Measurements from ENCODE around the gene DYNLT4.

Gene DYNLT4

DNA sequence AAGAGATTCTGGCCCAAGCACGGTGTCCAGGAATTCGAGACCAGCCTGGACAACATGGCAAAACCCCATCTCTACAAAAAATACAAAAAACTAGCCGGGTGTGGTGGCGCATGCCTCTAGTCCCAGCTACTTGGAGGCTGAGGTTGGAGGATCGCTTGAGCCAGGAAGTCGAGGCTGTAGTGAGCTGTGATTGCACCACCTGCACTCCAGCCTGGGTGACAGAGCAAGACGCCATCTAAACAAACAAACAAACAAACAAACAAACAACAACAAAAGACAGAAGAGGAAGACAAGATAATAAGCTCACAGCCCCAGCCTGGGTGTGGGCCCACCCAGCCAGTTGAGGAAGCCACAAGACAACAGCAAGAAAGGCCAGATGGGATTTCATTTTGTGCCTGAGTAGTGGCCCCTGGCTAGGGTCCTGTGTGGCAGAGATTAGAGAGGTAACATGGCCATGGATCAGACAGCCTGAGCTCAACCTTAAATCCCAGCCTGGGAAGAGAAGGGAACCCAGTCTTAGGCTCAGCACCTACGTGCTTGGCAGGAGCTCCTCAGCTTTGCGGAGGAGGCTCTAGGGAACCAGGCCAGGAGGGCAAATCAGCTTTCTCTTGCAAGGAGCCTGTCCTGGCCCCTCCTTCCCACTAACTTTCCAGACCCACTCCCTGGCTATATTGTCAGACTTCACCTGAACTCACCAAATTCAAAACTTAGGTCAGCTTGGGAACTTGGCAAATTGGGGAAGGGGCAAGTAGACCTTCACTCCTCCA, 14.2 kb downstream of the DYNLT4 start:
- no peak for DNase-seq

DNA sequence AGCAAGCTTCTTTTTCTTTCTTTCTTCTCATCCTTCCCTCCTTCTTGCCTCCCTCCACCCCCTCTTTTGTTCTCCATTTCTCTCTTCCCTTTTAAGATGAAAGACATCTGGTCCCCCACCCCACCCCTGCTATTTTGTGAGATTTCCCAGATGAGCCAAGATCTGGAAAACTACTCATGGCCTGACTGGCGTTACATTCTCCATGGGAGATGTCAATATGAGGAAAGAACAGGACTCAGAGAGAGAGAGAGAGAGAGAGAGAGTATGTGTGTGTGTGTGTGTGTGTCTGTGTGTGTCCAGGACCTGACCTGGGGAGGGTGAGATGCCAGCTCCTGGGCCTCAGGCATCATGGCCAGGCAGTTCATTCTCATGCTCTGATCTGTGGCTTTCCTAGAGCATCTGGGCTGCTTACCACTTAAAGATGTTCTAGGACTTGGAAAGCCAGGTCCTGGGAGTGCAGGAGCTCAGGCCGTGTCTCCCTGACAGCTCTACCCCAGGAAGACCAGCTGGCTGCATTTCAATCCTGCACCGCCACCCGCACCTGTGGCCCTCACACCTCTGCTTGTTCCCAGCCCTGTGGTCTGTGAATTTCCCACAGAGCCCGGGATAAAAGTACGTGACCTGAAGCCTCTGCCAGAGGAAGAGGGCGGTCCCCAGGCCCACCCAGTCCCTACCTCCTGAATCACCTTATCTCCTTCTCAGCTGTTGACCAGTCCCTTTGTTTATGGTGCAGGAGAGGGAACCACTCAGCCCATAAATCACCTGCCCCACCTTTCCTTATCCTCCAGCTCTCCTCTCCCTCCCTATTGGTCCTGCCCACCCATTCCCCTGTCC, 16.0 kb downstream of the DYNLT4 start:
- no peak for DNase-seq

GRCh38 chr1:44788120-44788860, 18.9 kb downstream of the DYNLT4 start, which contains the start of gene BEST4:
Gene BEST4, minus strand, starts transcription at chr1:44788170. Its CDS starts 465 bp downstream, at chr1:44787705.
- no peak for DNase-seq

DNA sequence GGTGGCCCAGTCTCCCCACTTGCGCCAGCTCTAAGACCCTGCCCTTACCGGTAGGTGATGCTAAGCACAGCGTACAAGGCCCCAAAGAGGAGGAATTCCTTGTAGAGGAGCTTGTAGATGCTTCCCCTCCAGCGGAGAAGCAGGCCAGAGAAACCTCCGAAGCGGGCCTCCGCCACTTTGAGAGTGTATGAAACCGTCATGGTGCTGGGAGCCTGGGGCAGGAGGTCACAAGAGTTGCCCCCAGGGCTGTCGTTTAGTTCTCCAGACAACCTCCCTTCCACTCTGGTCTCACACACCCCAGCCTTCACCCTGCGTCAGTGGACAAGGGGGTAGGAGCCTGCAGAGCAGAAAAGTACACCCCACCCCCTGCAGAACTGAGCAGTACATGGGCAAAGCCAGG, 19.6 kb downstream of the DYNLT4 start:
- DNase-seq = no peak

- DNase-seq = no peak
These were observed 20.2 kb downstream of the DYNLT4 start for GRCh38 chr1:44786841-44787426.

GRCh38 chr1:44786138-44786840, 20.9 kb downstream of the DYNLT4 start:
- peak in 10 of 58 donors; percentile 10 to 47 (median 22) for DNase-seq

DNA sequence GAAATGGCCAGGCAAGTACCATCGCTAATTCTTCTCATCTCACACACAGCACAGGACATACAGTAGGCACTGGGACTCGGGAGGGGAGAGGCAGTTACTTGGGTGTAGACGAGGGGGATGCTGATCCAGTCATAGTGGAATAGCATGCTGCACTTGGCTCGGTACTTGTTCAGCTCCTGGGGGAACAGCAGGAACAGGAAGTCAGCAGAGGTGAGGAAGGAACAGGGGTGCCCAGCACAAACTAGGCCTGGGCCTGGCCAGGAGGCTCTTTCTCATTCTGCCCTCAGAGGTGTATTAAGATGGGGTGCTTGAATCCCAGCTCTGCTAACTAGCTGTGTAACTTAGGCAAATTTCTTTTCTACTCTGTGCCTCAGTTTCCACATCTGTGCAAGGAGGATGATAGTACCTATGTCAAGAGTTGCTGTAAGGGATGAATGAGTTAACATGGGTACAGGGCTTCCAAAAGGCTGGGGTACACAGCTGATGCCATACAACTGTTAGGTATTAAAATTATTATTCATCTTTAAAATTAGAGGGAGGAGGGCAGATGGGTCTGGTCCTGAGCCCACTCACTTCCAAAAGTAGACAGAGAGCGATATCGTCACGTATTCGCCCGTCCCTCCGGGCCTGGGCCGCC, 21.5 kb downstream of the DYNLT4 start:
- no peak for DNase-seq

- DNase-seq = no peak
These were observed 22.1 kb downstream of the DYNLT4 start for GRCh38 chr1:44785029-44785380.

DNA sequence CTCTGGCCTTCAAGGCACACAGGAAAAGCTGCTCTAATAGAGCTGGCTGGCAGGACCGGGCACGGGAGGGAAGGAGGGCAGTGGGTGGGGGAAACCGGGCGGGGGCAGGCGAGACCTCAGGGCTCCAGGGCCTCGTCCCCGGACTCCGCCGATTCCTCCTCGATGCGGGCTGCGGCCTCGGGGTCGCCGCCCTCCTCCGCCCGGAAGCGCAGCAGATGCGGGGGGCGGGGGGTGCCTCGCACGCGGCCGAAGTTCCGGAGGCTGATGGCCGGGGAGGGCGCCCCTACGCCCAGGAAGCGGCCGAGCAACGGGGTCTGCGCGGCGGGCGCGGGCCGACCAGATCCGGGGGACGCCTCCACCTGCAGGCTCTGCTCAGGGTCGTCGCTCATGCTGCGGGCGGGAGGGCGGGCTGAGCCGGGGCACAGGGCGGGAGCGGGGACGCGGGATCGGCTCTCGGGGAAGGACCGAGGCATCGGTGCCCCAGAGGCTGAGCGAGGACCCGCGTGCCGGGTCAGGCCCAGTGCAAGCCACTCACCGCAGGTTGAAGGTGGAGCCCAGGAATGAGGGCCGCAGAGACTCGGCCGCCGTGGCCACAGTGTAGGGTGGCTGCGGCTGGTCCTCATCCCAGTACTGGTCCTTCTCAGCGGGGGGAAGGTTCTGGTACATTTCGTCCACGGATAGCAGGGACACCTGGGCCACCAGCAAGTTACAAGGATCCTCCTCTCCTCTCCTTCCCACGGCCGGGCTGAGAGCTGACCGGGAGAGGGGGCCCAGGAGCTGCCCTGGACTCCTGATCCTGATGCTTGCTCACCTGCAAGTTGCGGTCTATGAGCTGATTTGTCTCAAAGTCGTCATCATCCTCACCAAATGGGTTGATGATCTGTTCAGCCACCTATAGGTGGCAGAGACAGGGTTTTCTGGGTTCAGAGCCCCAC, 22.8 kb downstream of the DYNLT4 start:
- peak in 2 of 58 donors; percentile 10 to 46 for DNase-seq

GRCh38 chr1:44783697-44784093, 23.5 kb downstream of the DYNLT4 start:
- no peak for DNase-seq

- no peak for DNase-seq
These were observed 26.5 kb downstream of the DYNLT4 start for GRCh38 chr1:44780583-44781121.

DNA sequence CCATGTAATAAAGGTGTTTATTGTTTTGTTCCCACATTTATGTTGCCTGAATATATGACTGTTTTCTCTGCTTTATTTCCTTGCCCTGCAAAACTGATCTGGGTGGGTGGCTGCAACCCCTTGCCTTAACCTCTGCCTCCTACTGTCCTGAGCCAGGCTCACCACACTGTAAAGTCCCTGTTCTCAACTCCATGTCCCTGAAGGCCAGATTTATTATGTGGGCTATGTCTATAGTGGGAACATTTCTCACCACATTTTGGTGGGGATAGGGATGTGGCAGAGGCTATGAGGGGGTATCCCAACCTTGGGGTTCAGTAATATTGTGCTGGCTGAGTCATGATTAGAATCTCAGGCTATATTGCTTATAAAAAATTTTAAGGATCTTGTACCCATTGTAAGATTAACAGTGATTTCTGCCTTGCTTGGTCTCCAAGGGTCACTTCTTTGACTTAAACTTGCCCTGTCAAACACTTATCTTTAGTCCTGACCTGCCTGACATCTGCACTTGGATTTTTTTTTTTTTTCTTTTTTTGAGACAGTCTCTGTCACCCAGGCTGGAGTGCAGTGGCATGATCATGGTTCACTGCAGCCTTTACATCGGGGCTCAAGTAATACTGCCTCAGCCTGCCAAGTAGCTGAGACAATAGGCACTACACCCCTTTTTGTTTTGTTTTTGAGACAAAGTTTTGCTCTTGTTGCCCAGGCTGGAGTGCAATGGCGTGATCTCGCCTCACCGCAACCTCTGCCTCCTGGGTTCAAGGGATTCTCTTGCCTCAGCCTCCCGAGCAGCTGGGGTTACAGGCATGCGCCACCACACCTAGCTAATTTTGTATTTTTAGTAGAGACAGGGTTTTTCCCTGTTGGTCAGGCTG, 28.2 kb downstream of the DYNLT4 start:
- no peak for DNase-seq

DNA sequence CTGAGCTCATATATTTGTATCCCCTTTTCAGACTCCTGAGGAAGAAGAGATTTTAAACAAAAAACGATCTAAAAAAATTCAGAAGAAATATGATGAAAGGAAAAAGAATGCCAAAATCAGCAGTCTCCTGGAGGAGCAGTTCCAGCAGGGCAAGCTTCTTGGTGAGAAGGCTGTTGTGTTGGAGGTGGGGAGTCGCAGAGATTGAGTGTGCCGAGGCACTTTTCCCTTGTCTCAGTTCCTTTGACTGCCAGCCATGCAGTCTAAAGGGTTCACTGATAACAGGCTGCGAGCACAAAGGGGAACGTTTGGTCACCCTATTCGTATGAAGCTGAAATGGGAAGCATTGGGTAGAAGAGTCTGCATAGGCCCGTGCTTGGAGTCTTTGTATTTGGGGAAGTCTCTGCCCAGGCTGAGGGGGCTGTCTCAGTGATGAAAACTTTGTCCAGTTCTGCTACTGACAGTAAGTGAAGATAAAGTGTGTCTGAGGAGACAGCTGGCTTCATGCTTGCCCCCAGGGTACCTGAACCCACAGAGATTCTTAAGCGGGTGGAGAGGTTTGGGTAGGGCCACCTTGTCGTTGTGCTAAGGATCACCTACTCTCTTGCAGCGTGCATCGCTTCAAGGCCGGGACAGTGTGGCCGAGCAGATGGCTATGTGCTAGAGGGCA, 29.0 kb downstream of the DYNLT4 start:
- DNase-seq = no peak

DNA sequence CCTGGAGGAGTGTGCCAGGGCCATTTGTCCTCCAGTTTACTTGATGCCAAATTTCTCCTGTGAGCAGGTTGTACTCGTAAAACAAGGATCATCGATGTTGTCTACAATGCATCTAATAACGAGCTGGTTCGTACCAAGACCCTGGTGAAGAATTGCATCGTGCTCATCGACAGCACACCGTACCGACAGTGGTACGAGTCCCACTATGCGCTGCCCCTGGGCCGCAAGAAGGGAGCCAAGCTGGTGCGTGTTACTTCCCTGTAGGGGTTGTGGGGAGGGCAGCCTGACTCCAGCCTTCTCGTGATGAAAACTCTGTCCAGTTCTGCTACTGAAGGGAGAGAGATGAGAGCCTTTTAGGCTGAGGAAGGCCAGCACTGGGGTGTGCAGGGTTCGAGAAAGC, 29.6 kb downstream of the DYNLT4 start:
- no peak for DNase-seq

DNA sequence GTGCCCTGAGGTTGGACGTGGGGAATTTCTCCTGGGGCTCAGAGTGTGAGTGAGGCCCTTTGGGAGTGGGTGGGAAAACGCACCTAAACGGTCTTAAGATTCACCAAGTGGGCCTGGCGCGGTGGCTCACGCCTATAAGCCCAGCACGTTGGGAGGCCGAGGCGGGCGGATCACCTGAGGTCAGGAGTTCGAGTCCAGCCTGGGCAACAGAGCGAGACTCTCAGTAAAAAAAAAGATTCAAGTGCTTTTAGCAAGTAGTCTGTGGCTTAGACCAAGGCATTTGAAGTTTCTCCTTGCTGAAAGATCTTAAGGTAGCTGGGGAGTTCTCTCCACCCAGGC, 30.5 kb downstream of the DYNLT4 start:
- DNase-seq = no peak

DNA sequence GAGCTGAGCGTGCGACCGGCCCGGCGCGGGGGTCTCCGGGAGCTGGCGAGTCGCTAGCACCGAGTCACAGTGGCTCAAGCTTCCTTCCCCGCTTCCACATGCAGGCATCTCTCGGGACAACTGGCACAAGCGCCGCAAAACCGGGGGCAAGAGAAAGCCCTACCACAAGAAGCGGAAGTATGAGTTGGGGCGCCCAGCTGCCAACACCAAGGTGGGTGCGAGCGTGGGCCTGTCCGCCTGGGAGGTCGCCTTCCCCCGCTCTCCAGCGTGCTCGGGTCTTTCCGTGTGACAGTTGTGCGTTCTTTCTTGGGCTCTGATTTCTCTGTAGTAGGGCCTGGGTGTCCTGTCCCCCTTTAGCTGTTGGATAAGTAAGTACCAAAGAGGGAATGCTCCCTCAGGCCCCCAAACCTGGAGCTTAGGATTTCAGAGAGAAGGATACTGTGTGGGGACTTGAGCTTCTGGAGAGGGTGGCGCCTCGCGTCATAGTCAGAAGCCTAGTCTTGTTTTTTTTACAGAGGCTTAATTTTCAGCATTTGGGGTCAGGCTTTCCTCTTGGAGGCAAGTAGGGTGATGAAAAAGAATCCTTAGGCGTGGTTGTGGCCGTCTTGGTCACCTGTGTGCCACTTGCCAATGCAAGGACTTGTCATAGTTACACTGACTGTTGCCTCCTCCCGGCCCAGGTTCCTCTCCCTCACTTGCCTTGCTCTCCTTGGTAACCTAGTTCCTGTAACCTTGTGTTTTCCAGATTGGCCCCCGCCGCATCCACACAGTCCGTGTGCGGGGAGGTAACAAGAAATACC, 31.0 kb downstream of the DYNLT4 start:
- peak in 10 of 58 donors; percentile 45 to 77 (median 63) for DNase-seq

All from anterior cingulate cortex (tissue), 58 donors.